ENCODE measurements around the gene P2RY2. TPM values are rescaled to one million over a fixed set of nuclear protein-coding genes. Genes with fewer than 3 reads are reported as not detected.

Gene P2RY2
- total RNA-seq, 1 experiment from 2014 or later = 0.26 TPM

- H3K79me2 ChIP-seq (ENCODE audit: insufficient read depth, low read length) = no peaks in the 10 kb centered on the region
- no peak overlapping the region for H3T11ph ChIP-seq (ENCODE audit: low read length)
- no peak overlapping the region for H3K23ac ChIP-seq (ENCODE audit: insufficient read length, low read depth, low read length)
- H3K18ac ChIP-seq (ENCODE audit: insufficient read length, low read depth, low read length) = no peak overlapping the region
- H3K9me3 ChIP-seq (ENCODE audit: control insufficient read depth, low read depth, low read length) = no peaks in the 10 kb centered on the region
- TF ChIP-seq, protein P1, sequence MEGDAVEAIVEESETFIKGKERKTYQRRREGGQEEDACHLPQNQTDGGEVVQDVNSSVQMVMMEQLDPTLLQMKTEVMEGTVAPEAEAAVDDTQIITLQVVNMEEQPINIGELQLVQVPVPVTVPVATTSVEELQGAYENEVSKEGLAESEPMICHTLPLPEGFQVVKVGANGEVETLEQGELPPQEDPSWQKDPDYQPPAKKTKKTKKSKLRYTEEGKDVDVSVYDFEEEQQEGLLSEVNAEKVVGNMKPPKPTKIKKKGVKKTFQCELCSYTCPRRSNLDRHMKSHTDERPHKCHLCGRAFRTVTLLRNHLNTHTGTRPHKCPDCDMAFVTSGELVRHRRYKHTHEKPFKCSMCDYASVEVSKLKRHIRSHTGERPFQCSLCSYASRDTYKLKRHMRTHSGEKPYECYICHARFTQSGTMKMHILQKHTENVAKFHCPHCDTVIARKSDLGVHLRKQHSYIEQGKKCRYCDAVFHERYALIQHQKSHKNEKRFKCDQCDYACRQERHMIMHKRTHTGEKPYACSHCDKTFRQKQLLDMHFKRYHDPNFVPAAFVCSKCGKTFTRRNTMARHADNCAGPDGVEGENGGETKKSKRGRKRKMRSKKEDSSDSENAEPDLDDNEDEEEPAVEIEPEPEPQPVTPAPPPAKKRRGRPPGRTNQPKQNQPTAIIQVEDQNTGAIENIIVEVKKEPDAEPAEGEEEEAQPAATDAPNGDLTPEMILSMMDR (conservative IDR thresholded peaks at IDR 0.05) = no peak
- H3K4me1 ChIP-seq (ENCODE audit: insufficient read depth, low read length) = no peaks in the 10 kb centered on the region
- H3K79me1 ChIP-seq (ENCODE audit: insufficient read depth, low read depth, low read length, poor library complexity, severe bottlenecking) = no peaks in the 10 kb centered on the region
- Mint-ChIP-seq H3K9me3 (no peaks in the 10 kb centered on the region), H3K4me3 (no peak overlapping the region), H3K27me3 (ENCODE audit: low read depth) (peaks cover 6% of the 10 kb centered on the region), H3K36me3 (ENCODE audit: insufficient read depth in 1 of 3, low read depth in 3 of 3) (no peaks in the 10 kb centered on the region), H3K4me1 (peaks cover 2 to 8% of the 10 kb centered on the region in 2 experiments; a peak in 2 of 4 replicates), H3K27ac (no peak overlapping the region)
- no peak overlapping the region for H3K9ac ChIP-seq (ENCODE audit: extremely low read depth, insufficient read length, low read length)
- no peaks in the 10 kb centered on the region for H3K23me2 ChIP-seq (ENCODE audit: insufficient read length, low read depth, low read length, poor library complexity, severe bottlenecking)
- H3K14ac ChIP-seq (ENCODE audit: insufficient read depth, low read length) = no peak overlapping the region; the same call in 1 of the 2 replicates
- H2BK5ac ChIP-seq (ENCODE audit: insufficient read length, low read length) = no peak overlapping the region
- no peak overlapping the region for H3K27ac ChIP-seq (ENCODE audit: insufficient read length, low read depth, low read length)
- no peak overlapping the region for H2BK120ac ChIP-seq (ENCODE audit: low read depth, low read length, poor library complexity, severe bottlenecking)
- H3K56ac ChIP-seq (ENCODE audit: insufficient read length, low read depth, low read length) = no peak overlapping the region
- H2AFZ ChIP-seq (ENCODE audit: low read length) = no peak overlapping the region
- DNase-seq = no peak
- no peak overlapping the region for H3K4ac ChIP-seq (ENCODE audit: low read depth, low read length)
- no peaks in the 10 kb centered on the region for H4K20me1 ChIP-seq (ENCODE audit: control insufficient read depth, insufficient read depth, insufficient read length)
- no peak overlapping the region for H2BK20ac ChIP-seq (ENCODE audit: low read depth, low read length, poor library complexity, severe bottlenecking)
- no peak overlapping the region for H3K4me2 ChIP-seq (ENCODE audit: insufficient read depth, insufficient read length, low read length)
- H2BK15ac ChIP-seq (ENCODE audit: low read depth, low read length) = no peak overlapping the region
- no peak overlapping the region for H4K91ac ChIP-seq (ENCODE audit: insufficient read length, low read depth, low read length)
- H2BK12ac ChIP-seq (ENCODE audit: insufficient read length, low read depth, low read length) = no peak overlapping the region
- no CpG with 5 or more reads among the region's 3 CpGs for WGBS (ENCODE audit: extremely low coverage, insufficient read length, low lambda C conversion rate)
- no peak overlapping the region for H2AK5ac ChIP-seq (ENCODE audit: insufficient read length, low read length)
- no peak overlapping the region for H4K5ac ChIP-seq (ENCODE audit: insufficient read length, low read depth, low read length)
- H3K27me3 ChIP-seq (ENCODE audit: insufficient read depth, low read length) = no peaks in the 10 kb centered on the region
- no peak overlapping the region for H4K8ac ChIP-seq (replicated peaks; ENCODE audit: insufficient read length, low read depth, low read length)
Observed at GRCh38 chr11:73177380-73177777, 40.7 kb upstream of the P2RY2 start.
